Measurements from ENCODE around the gene POLR2E. TPM values are rescaled to one million over a fixed set of nuclear protein-coding genes. Genes with fewer than 3 reads are reported as not detected.
A peak's percentile ranks its signal among the peaks of the same experiment; 100 is the strongest.

The POLR2E gene
- total RNA-seq, 1 donor from 2014 or later, result 155 TPM

- H3K4me1 ChIP-seq, result peaks cover 32% of the 10 kb centered on the region
- no peaks in the 10 kb centered on the region for H3K27me3 ChIP-seq
- intact Hi-C loops (cut with DNase I), result no loop called here
- DNase-seq (peak; percentile 74), ATAC-seq (no peak)
- no peaks in the 10 kb centered on the region for H3K36me3 ChIP-seq
- H3K9me3 ChIP-seq, result peaks cover 3% of the 10 kb centered on the region
- H3K4me3 ChIP-seq, result no peak overlapping the region
- TF ChIP-seq, protein P1, sequence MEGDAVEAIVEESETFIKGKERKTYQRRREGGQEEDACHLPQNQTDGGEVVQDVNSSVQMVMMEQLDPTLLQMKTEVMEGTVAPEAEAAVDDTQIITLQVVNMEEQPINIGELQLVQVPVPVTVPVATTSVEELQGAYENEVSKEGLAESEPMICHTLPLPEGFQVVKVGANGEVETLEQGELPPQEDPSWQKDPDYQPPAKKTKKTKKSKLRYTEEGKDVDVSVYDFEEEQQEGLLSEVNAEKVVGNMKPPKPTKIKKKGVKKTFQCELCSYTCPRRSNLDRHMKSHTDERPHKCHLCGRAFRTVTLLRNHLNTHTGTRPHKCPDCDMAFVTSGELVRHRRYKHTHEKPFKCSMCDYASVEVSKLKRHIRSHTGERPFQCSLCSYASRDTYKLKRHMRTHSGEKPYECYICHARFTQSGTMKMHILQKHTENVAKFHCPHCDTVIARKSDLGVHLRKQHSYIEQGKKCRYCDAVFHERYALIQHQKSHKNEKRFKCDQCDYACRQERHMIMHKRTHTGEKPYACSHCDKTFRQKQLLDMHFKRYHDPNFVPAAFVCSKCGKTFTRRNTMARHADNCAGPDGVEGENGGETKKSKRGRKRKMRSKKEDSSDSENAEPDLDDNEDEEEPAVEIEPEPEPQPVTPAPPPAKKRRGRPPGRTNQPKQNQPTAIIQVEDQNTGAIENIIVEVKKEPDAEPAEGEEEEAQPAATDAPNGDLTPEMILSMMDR (IDR thresholded peaks at IDR 0.05), result no peak
- no peak overlapping the region for H3K27ac ChIP-seq
Measured at GRCh38 chr19:1063030-1063908, 31.9 kb downstream of the POLR2E start.

GRCh38 chr19:1062387-1063029 lies 32.7 kb downstream of the POLR2E start:
- ATAC-seq, result no peak
- no peak for DNase-seq
- intact Hi-C loops (cut with DNase I), result no loop called here
- Histone ChIP-seq H3K27ac (no peak overlapping the region), H3K4me3 (no peak overlapping the region), H3K9me3 (peaks cover 7% of the 10 kb centered on the region), H3K4me1 (peaks cover 27% of the 10 kb centered on the region), H3K36me3 (no peaks in the 10 kb centered on the region), H3K27me3 (no peaks in the 10 kb centered on the region)
- TF ChIP-seq, protein P1 (IDR thresholded peaks at IDR 0.05), result no peak

DNA sequence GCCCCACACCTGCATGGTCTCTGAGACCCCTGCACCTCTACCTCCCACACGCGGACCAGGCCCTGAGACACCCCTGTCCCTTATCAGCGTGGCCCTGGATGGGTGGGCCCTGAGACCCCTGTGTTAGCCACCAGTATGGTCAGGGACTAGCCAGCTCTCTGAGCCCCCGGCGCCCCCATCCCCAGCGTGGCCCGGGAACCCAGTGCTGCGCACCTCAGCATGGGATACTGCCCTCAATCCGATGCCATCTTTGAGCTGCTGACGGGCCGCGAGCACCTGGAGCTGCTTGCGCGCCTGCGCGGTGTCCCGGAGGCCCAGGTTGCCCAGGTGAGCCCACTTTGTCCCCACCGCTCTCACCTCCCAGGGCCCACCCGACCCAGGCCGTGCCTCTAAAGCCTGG lies 33.2 kb downstream of the POLR2E start:
- DNase-seq (no peak), ATAC-seq (no peak)
- H3K36me3 ChIP-seq, result no peaks in the 10 kb centered on the region

GRCh38 chr19:1060689-1061088 lies 34.5 kb downstream of the POLR2E start:
- DNase-seq, result no peak
- H3K27ac ChIP-seq, result no peak overlapping the region
- ATAC-seq, result no peak
- no peaks in the 10 kb centered on the region for H3K27me3 ChIP-seq
- H3K4me1 ChIP-seq, result peaks cover 12% of the 10 kb centered on the region
- H3K9me3 ChIP-seq, result peaks cover 14% of the 10 kb centered on the region
- H3K4me3 ChIP-seq, result no peak overlapping the region
- intact Hi-C loops (cut with DNase I), result no loop called here
- TF ChIP-seq, protein P1 (IDR thresholded peaks at IDR 0.05), result no peak
- no peaks in the 10 kb centered on the region for H3K36me3 ChIP-seq

More for the DNA sequence above, 33.2 kb downstream of the POLR2E start:
- peaks cover 22% of the 10 kb centered on the region for H3K4me1 ChIP-seq
- peaks cover 12% of the 10 kb centered on the region for H3K9me3 ChIP-seq
- no peaks in the 10 kb centered on the region for H3K27me3 ChIP-seq
- intact Hi-C loops (cut with DNase I), result no loop called here
- no peak overlapping the region for H3K27ac ChIP-seq
- TF ChIP-seq, protein P1 (IDR thresholded peaks at IDR 0.05), result no peak
- H3K4me3 ChIP-seq, result no peak overlapping the region

DNA sequence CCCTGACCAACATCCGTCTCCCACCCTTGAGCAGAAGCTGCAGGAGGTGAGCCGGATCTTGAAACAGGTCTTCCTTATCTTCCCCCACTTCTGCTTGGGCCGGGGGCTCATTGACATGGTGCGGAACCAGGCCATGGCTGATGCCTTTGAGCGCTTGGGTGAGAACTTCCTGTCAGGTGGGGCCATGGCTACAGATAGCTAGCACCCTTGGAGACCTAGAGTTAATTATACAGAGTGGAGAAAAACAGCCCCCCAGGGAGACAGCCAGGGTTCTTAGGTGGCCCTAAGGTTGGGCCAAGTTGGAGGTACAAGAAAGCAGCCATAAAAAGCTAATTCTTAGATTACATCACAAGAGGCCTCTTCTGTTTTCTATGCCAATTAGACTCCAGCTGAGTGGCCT lies 37.1 kb downstream of the POLR2E start:
- TF ChIP-seq, protein P1 (IDR thresholded peaks at IDR 0.05), result no peak
- Histone ChIP-seq H3K27me3 (no peaks in the 10 kb centered on the region), H3K4me3 (no peak overlapping the region), H3K9me3 (peaks cover 14% of the 10 kb centered on the region), H3K36me3 (no peaks in the 10 kb centered on the region), H3K27ac (no peak overlapping the region), H3K4me1 (no peaks in the 10 kb centered on the region)
- no peak for DNase-seq
- intact Hi-C loops (cut with DNase I), result no loop called here
- ATAC-seq, result no peak

All from upper lobe of right lung (tissue), 1 donor.